Measurements from ENCODE around the gene OR52N1. TPM values are rescaled to one million over a fixed set of nuclear protein-coding genes. Genes with fewer than 3 reads are reported as not detected.
A peak's percentile ranks its signal among the peaks of the same experiment; 100 is the strongest.

OR52N1 gene
- not detected for total RNA-seq

- no peak within 1 kb of the TSS for H3K9ac ChIP-seq (ENCODE audit: low read depth in 1 of 3, low read length in 3 of 3)
- H3K27ac ChIP-seq (ENCODE audit: low read depth, low read length): no peak within 1 kb of the TSS
- H3K9me3 ChIP-seq (ENCODE audit: control insufficient read depth in 3 of 3, low read length in 3 of 3): no peaks in the 10 kb centered on the region
- H3K36me3 ChIP-seq (ENCODE audit: control insufficient read depth in 3 of 3, insufficient read depth in 3 of 3, low read length in 3 of 3): no peaks in the 10 kb centered on the region
- no peaks in the 10 kb centered on the region for H3K4me1 ChIP-seq (ENCODE audit: control insufficient read depth in 3 of 3, insufficient read depth in 3 of 3, low read length in 3 of 3)
- no peak within 1 kb of the TSS for H3K4me3 ChIP-seq (ENCODE audit: low read length in 3 of 3)
- no peaks in the 10 kb centered on the region for H3K27me3 ChIP-seq (ENCODE audit: control insufficient read depth in 3 of 3, insufficient read depth in 3 of 3, low read length in 3 of 3)
These were observed at the start of gene OR52N1 for GRCh38 chr11:5791165-5791564. Gene OR52N1 (minus strand): TSS chr11:5791265. CDS start chr11:5788816, 2,449 bp downstream.

GRCh38 chr11:5837695-5838094, 46.6 kb upstream of the OR52N1 start:
- H3K9me3 ChIP-seq (ENCODE audit: control insufficient read depth in 3 of 3, low read length in 3 of 3): no peaks in the 10 kb centered on the region
- H3K27me3 ChIP-seq (ENCODE audit: control insufficient read depth in 3 of 3, insufficient read depth in 3 of 3, low read length in 3 of 3): no peaks in the 10 kb centered on the region
- no peak overlapping the region for H3K27ac ChIP-seq (ENCODE audit: low read depth, low read length)
- H3K9ac ChIP-seq (ENCODE audit: low read depth in 1 of 3, low read length in 3 of 3): no peak overlapping the region
- H3K4me3 ChIP-seq (ENCODE audit: low read length in 3 of 3): no peak overlapping the region
- no peaks in the 10 kb centered on the region for H3K36me3 ChIP-seq (ENCODE audit: control insufficient read depth in 3 of 3, insufficient read depth in 3 of 3, low read length in 3 of 3)
- no peaks in the 10 kb centered on the region for H3K4me1 ChIP-seq (ENCODE audit: control insufficient read depth in 3 of 3, insufficient read depth in 3 of 3, low read length in 3 of 3)

GRCh38 chr11:5833446-5833845, 42.4 kb upstream of the OR52N1 start:
- no peaks in the 10 kb centered on the region for H3K36me3 ChIP-seq (ENCODE audit: control insufficient read depth in 3 of 3, insufficient read depth in 3 of 3, low read length in 3 of 3)
- H3K27ac ChIP-seq (ENCODE audit: low read depth, low read length): no peak overlapping the region
- no peak overlapping the region for H3K9ac ChIP-seq (ENCODE audit: low read depth in 1 of 3, low read length in 3 of 3)

GRCh38 chr11:5831196-5831829, 40.2 kb upstream of the OR52N1 start:
- Histone ChIP-seq H3K9me3 (ENCODE audit: control insufficient read depth in 3 of 3, low read length in 3 of 3) (no peaks in the 10 kb centered on the region), H3K27me3 (ENCODE audit: control insufficient read depth in 3 of 3, insufficient read depth in 3 of 3, low read length in 3 of 3) (no peaks in the 10 kb centered on the region), H3K9ac (ENCODE audit: low read depth in 1 of 3, low read length in 3 of 3) (no peak overlapping the region), H3K27ac (ENCODE audit: low read depth, low read length) (no peak overlapping the region), H3K4me3 (ENCODE audit: low read length in 3 of 3) (no peak overlapping the region), H3K36me3 (ENCODE audit: control insufficient read depth in 3 of 3, insufficient read depth in 3 of 3, low read length in 3 of 3) (no peaks in the 10 kb centered on the region), H3K4me1 (ENCODE audit: control insufficient read depth in 3 of 3, insufficient read depth in 3 of 3, low read length in 3 of 3) (no peaks in the 10 kb centered on the region)

More at GRCh38 chr11:5833446-5833845, 42.4 kb upstream of the OR52N1 start:
- H3K9me3 ChIP-seq (ENCODE audit: control insufficient read depth in 3 of 3, low read length in 3 of 3): no peaks in the 10 kb centered on the region
- no peaks in the 10 kb centered on the region for H3K27me3 ChIP-seq (ENCODE audit: control insufficient read depth in 3 of 3, insufficient read depth in 3 of 3, low read length in 3 of 3)
- H3K4me1 ChIP-seq (ENCODE audit: control insufficient read depth in 3 of 3, insufficient read depth in 3 of 3, low read length in 3 of 3): no peaks in the 10 kb centered on the region
- no peak overlapping the region for H3K4me3 ChIP-seq (ENCODE audit: low read length in 3 of 3)

GRCh38 chr11:5818245-5818886, 27.3 kb upstream of the OR52N1 start:
- H3K9me3 ChIP-seq (ENCODE audit: control insufficient read depth in 3 of 3, low read length in 3 of 3): no peaks in the 10 kb centered on the region
- no peak overlapping the region for H3K27ac ChIP-seq (ENCODE audit: low read depth, low read length)
- no peaks in the 10 kb centered on the region for H3K36me3 ChIP-seq (ENCODE audit: control insufficient read depth in 3 of 3, insufficient read depth in 3 of 3, low read length in 3 of 3)
- H3K4me1 ChIP-seq (ENCODE audit: control insufficient read depth in 3 of 3, insufficient read depth in 3 of 3, low read length in 3 of 3): no peaks in the 10 kb centered on the region
- H3K27me3 ChIP-seq (ENCODE audit: control insufficient read depth in 3 of 3, insufficient read depth in 3 of 3, low read length in 3 of 3): no peaks in the 10 kb centered on the region
- no peak overlapping the region for H3K4me3 ChIP-seq (ENCODE audit: low read length in 3 of 3)
- H3K9ac ChIP-seq (ENCODE audit: low read depth in 1 of 3, low read length in 3 of 3): no peak overlapping the region

- Histone ChIP-seq H3K9me3 (ENCODE audit: control insufficient read depth in 3 of 3, low read length in 3 of 3) (no peaks in the 10 kb centered on the region), H3K36me3 (ENCODE audit: control insufficient read depth in 3 of 3, insufficient read depth in 3 of 3, low read length in 3 of 3) (no peaks in the 10 kb centered on the region), H3K9ac (ENCODE audit: low read depth in 1 of 3, low read length in 3 of 3) (no peak overlapping the region), H3K4me3 (ENCODE audit: low read length in 3 of 3) (no peak overlapping the region), H3K27me3 (ENCODE audit: control insufficient read depth in 3 of 3, insufficient read depth in 3 of 3, low read length in 3 of 3) (no peaks in the 10 kb centered on the region), H3K4me1 (ENCODE audit: control insufficient read depth in 3 of 3, insufficient read depth in 3 of 3, low read length in 3 of 3) (no peaks in the 10 kb centered on the region), H3K27ac (ENCODE audit: low read depth, low read length) (no peak overlapping the region)
These were observed 24.5 kb upstream of the OR52N1 start for GRCh38 chr11:5815534-5815933.

- Histone ChIP-seq H3K36me3 (ENCODE audit: control insufficient read depth in 3 of 3, insufficient read depth in 3 of 3, low read length in 3 of 3) (no peaks in the 10 kb centered on the region), H3K4me3 (ENCODE audit: low read length in 3 of 3) (no peak overlapping the region), H3K27me3 (ENCODE audit: control insufficient read depth in 3 of 3, insufficient read depth in 3 of 3, low read length in 3 of 3) (peaks cover 0 to 7% (median 5%) of the 10 kb centered on the region in 3 donors), H3K4me1 (ENCODE audit: control insufficient read depth in 3 of 3, insufficient read depth in 3 of 3, low read length in 3 of 3) (peaks cover 0 to 12% (median 5%) of the 10 kb centered on the region in 3 donors), H3K9me3 (ENCODE audit: control insufficient read depth in 3 of 3, low read length in 3 of 3) (no peaks in the 10 kb centered on the region), H3K27ac (ENCODE audit: low read depth, low read length) (no peak overlapping the region), H3K9ac (ENCODE audit: low read depth in 1 of 3, low read length in 3 of 3) (no peak overlapping the region)
These were observed 19.1 kb upstream of the OR52N1 start for GRCh38 chr11:5809905-5810795.

GRCh38 chr11:5809122-5809519, 18.1 kb upstream of the OR52N1 start:
- Histone ChIP-seq H3K9me3 (ENCODE audit: control insufficient read depth in 3 of 3, low read length in 3 of 3) (no peaks in the 10 kb centered on the region), H3K4me3 (ENCODE audit: low read length in 3 of 3) (peak overlapping the region; percentile 61 to 75 (median 70)), H3K27me3 (ENCODE audit: control insufficient read depth in 3 of 3, insufficient read depth in 3 of 3, low read length in 3 of 3) (peaks cover 0 to 7% (median 5%) of the 10 kb centered on the region in 3 donors), H3K27ac (ENCODE audit: low read depth, low read length) (no peak overlapping the region), H3K9ac (ENCODE audit: low read depth in 1 of 3, low read length in 3 of 3) (peak overlapping the region; percentile 21 to 51 (median 50)), H3K36me3 (ENCODE audit: control insufficient read depth in 3 of 3, insufficient read depth in 3 of 3, low read length in 3 of 3) (no peaks in the 10 kb centered on the region), H3K4me1 (ENCODE audit: control insufficient read depth in 3 of 3, insufficient read depth in 3 of 3, low read length in 3 of 3) (peaks cover 0 to 12% (median 5%) of the 10 kb centered on the region in 3 donors)

GRCh38 chr11:5808500-5809121, 17.5 kb upstream of the OR52N1 start, which contains the start of gene OR52N2:
Gene OR52N2 (plus strand): TSS chr11:5808924. CDS start chr11:5820336, 11,412 bp downstream.
- H3K4me3 ChIP-seq (ENCODE audit: low read length in 3 of 3): peak within 1 kb of the TSS; percentile 61 to 75 (median 70)
- peak within 1 kb of the TSS; percentile 21 to 51 (median 50) for H3K9ac ChIP-seq (ENCODE audit: low read depth in 1 of 3, low read length in 3 of 3)
- H3K36me3 ChIP-seq (ENCODE audit: control insufficient read depth in 3 of 3, insufficient read depth in 3 of 3, low read length in 3 of 3): no peaks in the 10 kb centered on the region
- H3K27ac ChIP-seq (ENCODE audit: low read depth, low read length): no peak within 1 kb of the TSS
- H3K4me1 ChIP-seq (ENCODE audit: control insufficient read depth in 3 of 3, insufficient read depth in 3 of 3, low read length in 3 of 3): peaks cover 0 to 12% (median 5%) of the 10 kb centered on the region in 3 donors
- peaks cover 0 to 7% (median 5%) of the 10 kb centered on the region in 3 donors for H3K27me3 ChIP-seq (ENCODE audit: control insufficient read depth in 3 of 3, insufficient read depth in 3 of 3, low read length in 3 of 3)
- no peaks in the 10 kb centered on the region for H3K9me3 ChIP-seq (ENCODE audit: control insufficient read depth in 3 of 3, low read length in 3 of 3)

Data from skeletal muscle tissue (tissue), 4 donors.